ENCODE results near the gene GAS6.

Gene GAS6

GRCh38 chr13:113785051-113786010 lies 78.5 kb downstream of the GAS6 start:
- Histone ChIP-seq H3K9ac (ENCODE audit: low read length) (no peak overlapping the region), H3K4me2 (ENCODE audit: low read depth, low read length, poor library complexity, severe bottlenecking) (no peak overlapping the region), H4K20me1 (ENCODE audit: low read depth, low read length) (no peaks in the 10 kb centered on the region), H2AFZ (ENCODE audit: low read depth, low read length, severe bottlenecking) (no peak overlapping the region), H3K36me3 (ENCODE audit: low read length) (no peaks in the 10 kb centered on the region), H3K4me3 (ENCODE audit: insufficient read depth, low read length, poor library complexity, severe bottlenecking) (no peak overlapping the region), H3K9me3 (ENCODE audit: insufficient read depth, low read length) (no peaks in the 10 kb centered on the region), H3K27ac (ENCODE audit: low read depth, low read length) (no peak overlapping the region), H3K27me3 (ENCODE audit: low read length) (no peaks in the 10 kb centered on the region), H3K9me2 (replicated peaks; ENCODE audit: insufficient read depth, low read length) (no peaks in the 10 kb centered on the region), H3F3A (ENCODE audit: insufficient read depth) (no peaks in the 10 kb centered on the region), H3K79me2 (ENCODE audit: insufficient read depth, low read length) (no peaks in the 10 kb centered on the region)
- no peak for TF ChIP-seq EZH2phosphoT487 (conservative IDR thresholded peaks at IDR 0.05; ENCODE audit: low read length)
- TF ChIP-seq CTCF (IDR thresholded peaks at IDR 0.05; ENCODE audit: insufficient read depth, low read length, poor library complexity, severe bottlenecking), result no peak

- H3K27ac ChIP-seq (ENCODE audit: low read depth, low read length), result no peak overlapping the region
- no peaks in the 10 kb centered on the region for H3K9me2 ChIP-seq (replicated peaks; ENCODE audit: insufficient read depth, low read length)
- H3K27me3 ChIP-seq (ENCODE audit: low read length), result no peaks in the 10 kb centered on the region
- H3K36me3 ChIP-seq (ENCODE audit: low read length), result no peaks in the 10 kb centered on the region
- H4K20me1 ChIP-seq (ENCODE audit: low read depth, low read length), result no peaks in the 10 kb centered on the region
- H3F3A ChIP-seq (ENCODE audit: insufficient read depth), result no peaks in the 10 kb centered on the region
- no peak overlapping the region for H3K9ac ChIP-seq (ENCODE audit: low read length)
- H3K79me2 ChIP-seq (ENCODE audit: insufficient read depth, low read length), result no peaks in the 10 kb centered on the region
- H3K4me2 ChIP-seq (ENCODE audit: low read depth, low read length, poor library complexity, severe bottlenecking), result no peak overlapping the region
- no peak overlapping the region for H2AFZ ChIP-seq (ENCODE audit: low read depth, low read length, severe bottlenecking)
- H3K9me3 ChIP-seq (ENCODE audit: insufficient read depth, low read length), result no peaks in the 10 kb centered on the region
- TF ChIP-seq CTCF (IDR thresholded peaks at IDR 0.05; ENCODE audit: insufficient read depth, low read length, poor library complexity, severe bottlenecking) (no peak), EZH2phosphoT487 (conservative IDR thresholded peaks at IDR 0.05; ENCODE audit: low read length) (no peak)
- no peak overlapping the region for H3K4me3 ChIP-seq (ENCODE audit: insufficient read depth, low read length, poor library complexity, severe bottlenecking)
Observed at GRCh38 chr13:113784645-113785024, 79.2 kb downstream of the GAS6 start.

GRCh38 chr13:113783966-113784644 lies 79.8 kb downstream of the GAS6 start:
- Histone ChIP-seq H3K9me3 (ENCODE audit: insufficient read depth, low read length) (no peaks in the 10 kb centered on the region), H3K79me2 (ENCODE audit: insufficient read depth, low read length) (no peaks in the 10 kb centered on the region), H3K27me3 (ENCODE audit: low read length) (no peaks in the 10 kb centered on the region), H3K9me2 (replicated peaks; ENCODE audit: insufficient read depth, low read length) (no peaks in the 10 kb centered on the region), H4K20me1 (ENCODE audit: low read depth, low read length) (no peaks in the 10 kb centered on the region), H2AFZ (ENCODE audit: low read depth, low read length, severe bottlenecking) (no peak overlapping the region), H3K4me2 (ENCODE audit: low read depth, low read length, poor library complexity, severe bottlenecking) (no peak overlapping the region), H3F3A (ENCODE audit: insufficient read depth) (no peaks in the 10 kb centered on the region), H3K9ac (ENCODE audit: low read length) (no peak overlapping the region), H3K4me3 (ENCODE audit: insufficient read depth, low read length, poor library complexity, severe bottlenecking) (no peak overlapping the region), H3K27ac (ENCODE audit: low read depth, low read length) (no peak overlapping the region), H3K36me3 (ENCODE audit: low read length) (no peaks in the 10 kb centered on the region)
- no peak for TF ChIP-seq CTCF (IDR thresholded peaks at IDR 0.05; ENCODE audit: insufficient read depth, low read length, poor library complexity, severe bottlenecking)
- TF ChIP-seq EZH2phosphoT487 (conservative IDR thresholded peaks at IDR 0.05; ENCODE audit: low read length), result no peak

Data from SU-DHL-6 (cell line).